GM12878 (cell line): ENCODE measurements around the gene NRSN2. TPM values are rescaled to one million over a fixed set of nuclear protein-coding genes. Genes with fewer than 3 reads are reported as not detected.

ENCODE experiments used
- ATAC-seq: fragments of 200-7000 bp; cut with Tn5 transposase; 3 replicates; pipeline ENCODE4 v1.9.1; 2020; ENCODE audit warnings: mild to moderate bottlenecking, moderate library complexity
- BruUV-seq: library from RNA; stranded (reverse); fragments of 400-500 nt; replicated peaks from 2 replicates; lab custom pipeline; 2021; lab: Mats Ljungman, UMichigan
- CTCF ChIA-PET: fragments of 300-600 bp; sonication (Branson Sonifier 250); formaldehyde crosslinking; extraction: SDS; loops from one replicate; lab custom pipeline; 2021; ENCODE audit warnings: inconsistent platforms; lab: Yijun Ruan, JAX
- POLR2A ChIA-PET: fragments of 350-600 bp; formaldehyde crosslinking; extraction: SDS; loops from one replicate; lab custom pipeline; 2021; ENCODE audit warnings: inconsistent platforms; lab: Charles Lee
- RAD21 ChIA-PET: fragments of 300-600 bp; sonication (Branson Sonifier 250); formaldehyde crosslinking; loops from one replicate; lab custom pipeline; 2023; ENCODE audit warnings: antibody characterized with exemption; ENCODE audit not compliant: unreplicated experiment; lab: Charles Lee
- SMC1A ChIA-PET: fragments of 300-600 bp; sonication (Branson Sonifier 250); formaldehyde crosslinking; loops from one replicate; lab custom pipeline; 2023; ENCODE audit not compliant: unreplicated experiment, uncharacterized antibody; lab: Charles Lee
- DNase-seq: peaks from one replicate; pipeline ENCODE4 v3.0.0-alpha.2; 2011; ENCODE audit warnings: low read depth, low spot score
- FAIRE-seq: peaks from 3 replicates; lab custom pipeline; 2011; peaks lifted over from hg19 to GRCh38; lab: Jason Lieb, UNC
- H2AFZ ChIP-seq: 2 replicates; pipeline ENCODE4 v1.6.0; 2011; ENCODE audit warnings: low read depth, low read length, control low read depth; ENCODE audit not compliant: control insufficient read depth
- H3K27ac ChIP-seq: 2 replicates; pipeline ENCODE4 v1.5.1; 2011; ENCODE audit warnings: control low read depth; ENCODE audit not compliant: control insufficient read depth, insufficient read depth
- H3K27me3 ChIP-seq, 2 experiments: replicated peaks in 1 of 2; 2 replicates each; pipeline versions ENCODE4 v1.6.0 to v1.6.1; 2011; ENCODE audit warnings: low read length in 1 of 2; ENCODE audit not compliant: control insufficient read depth in 2 of 2, insufficient read depth in 2 of 2
- H3K36me3 ChIP-seq, 2 experiments: 2 replicates each; pipeline ENCODE4 v1.5.1; 2011; ENCODE audit warnings: low read length in 1 of 2; ENCODE audit not compliant: control insufficient read depth in 2 of 2, insufficient read depth in 2 of 2
- H3K4me1 ChIP-seq: 2 replicates; pipeline ENCODE4 v1.6.1; 2011; ENCODE audit warnings: mild to moderate bottlenecking, low read length, moderate library complexity, mixed read lengths; ENCODE audit not compliant: control insufficient read depth, insufficient read depth
- H3K4me2 ChIP-seq: 2 replicates; pipeline ENCODE4 v1.6.0; 2011; ENCODE audit warnings: control low read depth; ENCODE audit not compliant: control insufficient read depth, insufficient read depth
- H3K4me3 ChIP-seq: fragments of 200-600 bp; sonication (generic); 2 replicates; pipeline ENCODE4 v1.5.1; 2016
- H3K79me2 ChIP-seq: 2 replicates; pipeline ENCODE4 v1.6.0; 2011; ENCODE audit warnings: low read length; ENCODE audit not compliant: control insufficient read depth, insufficient read depth
- H3K9ac ChIP-seq: 2 replicates; pipeline ENCODE4 v1.8.0; 2011; ENCODE audit warnings: low read length, control low read depth, mixed read lengths; ENCODE audit not compliant: control insufficient read depth, insufficient read depth
- H3K9me3 ChIP-seq: replicated peaks from 3 replicates; pipeline ENCODE4 v1.5.1; 2011; ENCODE audit warnings: mild to moderate bottlenecking, low read length; ENCODE audit not compliant: control insufficient read depth, insufficient read depth
- H4K20me1 ChIP-seq: 2 replicates; pipeline ENCODE4 v1.6.0; 2011; ENCODE audit not compliant: control insufficient read depth, insufficient read depth
- BHLHE40 ChIP-seq, 2 experiments: fragments of 450-650 bp in 1 of 2; IDR thresholded peaks; 2 replicates each; pipeline ENCODE4 v1.6.1; 2011 to 2017; ENCODE audit warnings: low read depth in 2 of 2, borderline replicate concordance in 1 of 2, improper control_type of control experiment in 1 of 2, low read length in 1 of 2, mild to moderate bottlenecking in 1 of 2
- HDAC6 ChIP-seq: fragments of 200-600 bp; sonication (generic); IDR thresholded peaks from one replicate; pipeline ENCODE4 v1.8.0; 2017; ENCODE audit warnings: antibody characterized with exemption; ENCODE audit not compliant: unreplicated experiment
- NFYA ChIP-seq: IDR thresholded peaks from 2 replicates; pipeline ENCODE4 v1.6.1; 2011; ENCODE audit warnings: low read depth, mild to moderate bottlenecking, low read length, improper control_type of control experiment, borderline replicate concordance
- SMC3 ChIP-seq: IDR thresholded peaks from 2 replicates; pipeline ENCODE4 v1.6.1; 2011; ENCODE audit warnings: low read length, improper control_type of control experiment, borderline replicate concordance
- YY1 ChIP-seq: IDR thresholded peaks from 2 replicates; pipeline ENCODE4 v1.6.1; 2011; ENCODE audit warnings: low read depth, mild to moderate bottlenecking, low read length
- WGBS: methylation state at CpG from one replicate; pipeline ENCODE4 v1.1.6; 2016; ENCODE audit warnings: low lambda C conversion rate; ENCODE audit not compliant: insufficient replicate concordance, insufficient coverage; ENCODE audit errors: missing lambda C conversion rate; 5-methylcytosine and 5-hydroxymethylcytosine counted together
- in situ Hi-C: fragments of 300-500 bp; cut with MboI; formaldehyde crosslinking; loops from 9 replicates; pipeline ENCODE4 v1.14.3; 2018; ENCODE audit warnings: mixed read lengths
- intact Hi-C: fragments of 100-400 bp; cut with micrococcal nuclease; formaldehyde crosslinking; loops from one replicate; pipeline ENCODE4 v1.14.2; 2022; ENCODE audit not compliant: unreplicated experiment
- polyA plus RNA-seq, 11 experiments: library from polyadenylated mRNA; depleted of rRNA in 4 of 11; unstranded in 6 of 11; stranded (reverse) in 5 of 11; fragments of >200 nt; fragmentation: Nextera tagmentation in 4 of 11; fragmentation: Illumina TruSeq in 1 of 11; extraction: Ambion mirVana in 4 of 11; extraction: Trizol in 1 of 11; gene quantifications; 1 replicate in 1 of 11; 2 replicates in 10 of 11; pipeline versions ENCODE4 v1.2.1 to v1.2.3, GENCODE V29; 2011 to 2016; ENCODE audit warnings: inconsistent platforms in 2 of 11, missing spikeins in 2 of 11, low read depth in 1 of 11
- total RNA-seq, 4 experiments: library from RNA; depleted of rRNA in 3 of 4; stranded (reverse); fragments of >200 nt in 3 of 4; fragmentation: Illumina TruSeq in 1 of 4; extraction: Trizol in 1 of 4; gene quantifications; 2 replicates each; pipeline versions ENCODE4 v1.2.1 to v1.2.3, GENCODE V29; 2013 to 2021
- TF ChIP-seq, protein P1 (sequence below): fragments of 450-650 bp; IDR thresholded peaks from 2 replicates; pipeline ENCODE4 v1.6.1; 2016; ENCODE audit warnings: mild to moderate bottlenecking
- TF ChIP-seq, protein P2 (sequence below): fragments of 450-650 bp; IDR thresholded peaks from 2 replicates; pipeline ENCODE4 v1.6.1; 2016; ENCODE audit warnings: mild to moderate bottlenecking

Gene NRSN2
- total and polyA plus RNA-seq, 10 of the 15 experiments (the other 5 are each of a cell fraction or from before 2014, with no cell fraction given): 6.2 to 32.4 (median 13.0) TPM

DNA sequence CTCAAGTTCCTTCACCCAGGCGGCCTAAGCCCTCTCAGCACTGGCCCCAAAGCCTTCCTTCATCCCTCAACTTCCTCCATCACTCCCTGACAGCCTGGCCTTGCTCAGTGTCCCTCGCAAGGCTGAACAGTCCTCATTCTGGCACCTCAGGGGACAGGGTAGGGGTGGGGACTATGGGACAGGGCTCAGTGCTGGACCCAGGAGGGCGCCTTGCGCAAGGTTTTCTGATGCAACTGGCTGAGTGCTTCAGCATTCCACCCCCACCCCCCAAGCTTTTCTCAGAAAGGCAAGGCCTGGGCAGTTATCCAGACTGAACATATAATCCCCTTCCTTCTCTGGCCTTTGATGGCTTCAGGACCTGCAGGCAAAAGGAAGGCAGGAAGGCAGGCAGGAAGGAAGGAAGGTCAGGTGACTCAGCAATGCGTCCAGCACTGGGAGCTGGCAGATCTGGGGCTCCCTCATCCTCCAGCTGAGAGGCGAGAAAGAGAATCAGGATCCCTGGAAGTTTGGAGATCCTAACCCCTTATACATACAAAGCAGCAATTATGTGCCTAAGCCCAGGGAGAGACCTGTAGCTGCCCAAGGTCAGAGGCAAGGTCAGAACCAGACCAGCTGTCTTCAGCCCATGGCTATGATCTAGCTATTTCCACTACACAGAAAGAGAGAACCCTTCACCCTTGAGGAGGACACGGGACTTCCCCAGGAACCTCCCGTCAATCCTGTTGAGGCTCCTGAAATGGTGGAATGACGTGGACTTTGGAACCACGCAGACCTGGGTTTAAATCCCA, 25.0 kb downstream of the NRSN2 start:
- H3K79me2 ChIP-seq: no peaks in the 10 kb centered on the region
- ChIA-PET RAD21 (interaction anchor here (0.5 kb wide), 1 partner anchor 20 kb away, joined by 3 read pairs; no protein-coding TSS in a partner anchor), POLR2A (interaction anchor here (1.0 kb wide), 2 partner anchors 8 to 13 kb away, joined by 3 read pairs; no protein-coding TSS in a partner anchor), SMC1A (interaction anchor here (0.7 to 1.2 kb wide), 2 partner anchors 17 to 86 kb away, joined by 3 read pairs; no protein-coding TSS in a partner anchor), CTCF (interaction anchor here (0.8 to 2.2 kb wide), 4 partner anchors 8 to 66 kb away, joined by 3 to 6 read pairs (median 4); no protein-coding TSS in a partner anchor)
- ATAC-seq: no peak
- H3K4me1 ChIP-seq: peaks cover 7% of the 10 kb centered on the region
- H3K9ac ChIP-seq: no peak overlapping the region
- no peaks in the 10 kb centered on the region for H3K36me3 ChIP-seq
- DNase-seq: no peak
- 82% methylated on average over 10 of the region's 10 CpGs for WGBS
- H3K4me2 ChIP-seq: no peak overlapping the region
- H2AFZ ChIP-seq: no peak overlapping the region
- intact Hi-C loops: no loop called here
- H3K27ac ChIP-seq: no peak overlapping the region
- H3K9me3 ChIP-seq: no peaks in the 10 kb centered on the region
- no peak for FAIRE-seq
- H4K20me1 ChIP-seq: no peaks in the 10 kb centered on the region
- H3K4me3 ChIP-seq: no peak overlapping the region
- H3K27me3 ChIP-seq: no peaks in the 10 kb centered on the region
- in situ Hi-C loops: no loop called here
- TF ChIP-seq BHLHE40 (IDR thresholded peaks at IDR 0.05; ENCODE audit: borderline replicate concordance in 1 of 2, low read depth in 2 of 2, low read length in 1 of 2): no peak
- TF ChIP-seq, protein P1, sequence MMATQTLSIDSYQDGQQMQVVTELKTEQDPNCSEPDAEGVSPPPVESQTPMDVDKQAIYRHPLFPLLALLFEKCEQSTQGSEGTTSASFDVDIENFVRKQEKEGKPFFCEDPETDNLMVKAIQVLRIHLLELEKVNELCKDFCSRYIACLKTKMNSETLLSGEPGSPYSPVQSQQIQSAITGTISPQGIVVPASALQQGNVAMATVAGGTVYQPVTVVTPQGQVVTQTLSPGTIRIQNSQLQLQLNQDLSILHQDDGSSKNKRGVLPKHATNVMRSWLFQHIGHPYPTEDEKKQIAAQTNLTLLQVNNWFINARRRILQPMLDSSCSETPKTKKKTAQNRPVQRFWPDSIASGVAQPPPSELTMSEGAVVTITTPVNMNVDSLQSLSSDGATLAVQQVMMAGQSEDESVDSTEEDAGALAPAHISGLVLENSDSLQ: no peak
- TF ChIP-seq NFYA: no peak
- no peak for TF ChIP-seq SMC3
- no peak for TF ChIP-seq YY1
- TF ChIP-seq, protein P2, sequence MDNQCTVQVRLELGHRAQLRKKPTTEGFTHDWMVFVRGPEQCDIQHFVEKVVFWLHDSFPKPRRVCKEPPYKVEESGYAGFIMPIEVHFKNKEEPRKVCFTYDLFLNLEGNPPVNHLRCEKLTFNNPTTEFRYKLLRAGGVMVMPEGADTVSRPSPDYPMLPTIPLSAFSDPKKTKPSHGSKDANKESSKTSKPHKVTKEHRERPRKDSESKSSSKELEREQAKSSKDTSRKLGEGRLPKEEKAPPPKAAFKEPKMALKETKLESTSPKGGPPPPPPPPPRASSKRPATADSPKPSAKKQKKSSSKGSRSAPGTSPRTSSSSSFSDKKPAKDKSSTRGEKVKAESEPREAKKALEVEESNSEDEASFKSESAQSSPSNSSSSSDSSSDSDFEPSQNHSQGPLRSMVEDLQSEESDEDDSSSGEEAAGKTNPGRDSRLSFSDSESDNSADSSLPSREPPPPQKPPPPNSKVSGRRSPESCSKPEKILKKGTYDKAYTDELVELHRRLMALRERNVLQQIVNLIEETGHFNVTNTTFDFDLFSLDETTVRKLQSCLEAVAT: no peak
- TF ChIP-seq HDAC6: no peak
- no TSS peak for BruUV-seq
